Measurements from ENCODE around the gene UBQLN1. TPM values are rescaled to one million over a fixed set of nuclear protein-coding genes. Genes with fewer than 3 reads are reported as not detected.
A peak's percentile ranks its signal among the peaks of the same experiment; 100 is the strongest.

UBQLN1 gene
- total RNA-seq (101 and 108 TPM in 2 replicates), polyA plus RNA-seq (49.8 and 81.6 TPM in 2 replicates), polyA minus RNA-seq (87.5 and 140 TPM in 2 replicates)
- 84.7 TPM for total RNA-seq (2013)

- Mint-ChIP-seq H3K27me3 (no peaks in the 10 kb centered on the region), H3K4me3 (peak within 1 kb of the TSS; percentile 93), H3K27ac (peak within 1 kb of the TSS; percentile 95), H3K9me3 (ENCODE audit: insufficient read depth) (peaks cover 2% of the 10 kb centered on the region), H3K4me1 (peaks cover 46% of the 10 kb centered on the region)
- peak within 1 kb of the TSS; percentile 76 for H3K4me2 ChIP-seq (replicated peaks; ENCODE audit: low read depth, low read length, poor library complexity, severe bottlenecking)
- no peaks in the 10 kb centered on the region for H3K27me3 ChIP-seq (replicated peaks in 1 of 4; ENCODE audit: control extremely low read depth in 1 of 4, control insufficient read depth in 3 of 4, insufficient read depth in 4 of 4, low read length in 3 of 4)
- peak within 1 kb of the TSS; percentile 81 for H3K9ac ChIP-seq (ENCODE audit: low read length)
- peaks cover 20% of the 10 kb centered on the region in 2 donors for H3K4me1 ChIP-seq (ENCODE audit: control insufficient read depth in 2 of 2, insufficient read depth in 2 of 2, low read length in 2 of 2)
- H3K27ac ChIP-seq (ENCODE audit: low read length in 2 of 2), result peak within 1 kb of the TSS; percentile 95 to 96
- POLR2A ChIA-PET, result interaction anchor here (0.8 to 2.5 kb wide), 5 partner anchors 20 to 272 kb away, joined by 3 to 17 read pairs (median 12); partner anchors contain the start of genes HNRNPK, IDNK, KIF27 and RMI1
- intact Hi-C loops (cut with micrococcal nuclease), result loop anchor here (1.0 to 5.0 kb wide), 6 partner anchors 36 to 272 kb away; partner anchors contain the start of genes GKAP1, HNRNPK, IDNK and KIF27
- DNase-seq (peak; percentile 97), ATAC-seq (ENCODE audit: low read depth) (peak; percentile 83)
- H2AFZ ChIP-seq (ENCODE audit: insufficient read depth, low read depth, low read length, poor library complexity, severe bottlenecking), result peak within 1 kb of the TSS; percentile 85
- peak within 1 kb of the TSS; percentile 75 to 95 (median 87) for H3K4me3 ChIP-seq (ENCODE audit: control extremely low read depth in 1 of 5, extremely low read depth in 1 of 5, insufficient read depth in 1 of 5, low read depth in 2 of 5, low read length in 4 of 5)
- H3K36me3 ChIP-seq (replicated peaks in 1 of 2; ENCODE audit: control extremely low read depth in 1 of 2, control insufficient read depth in 1 of 2, extremely low read depth in 1 of 2, insufficient read depth in 2 of 2, low read length in 1 of 2), result no peaks in the 10 kb centered on the region
- CTCF ChIA-PET, result interaction anchor here (0.9 to 1.7 kb wide), 8 partner anchors 12 to 373 kb away, joined by 3 to 7 read pairs (median 4); partner anchors contain the start of gene KIF27
- under 1% methylated on average over 60 of the region's 67 CpGs for WGBS (ENCODE audit: insufficient coverage)
- H4K20me1 ChIP-seq (ENCODE audit: control insufficient read depth, insufficient read depth, low read length, poor library complexity, severe bottlenecking), result peaks cover 22% of the 10 kb centered on the region
- H3K9me3 ChIP-seq (ENCODE audit: control extremely low read depth in 1 of 3, control insufficient read depth in 2 of 3, insufficient read depth in 1 of 3, low read length in 2 of 3), result peaks cover 0 to 4% (median 0%) of the 10 kb centered on the region in 3 donors
- H3K79me2 ChIP-seq (ENCODE audit: control insufficient read depth, insufficient read depth, low read length), result peaks cover 43% of the 10 kb centered on the region
- TF ChIP-seq CTCF (IDR thresholded peaks at IDR 0.05) (no peak), EZH2 (IDR thresholded peaks at IDR 0.05; ENCODE audit: borderline replicate concordance, insufficient read depth, low read depth, low read length, poor library complexity, severe bottlenecking) (no peak)
Measured at GRCh38 chr9:83707768-83708514, at the start of gene UBQLN1. Gene UBQLN1 (minus strand): TSS chr9:83707958. CDS start chr9:83707679, 279 bp downstream.

All from B cell (primary cell).